DOHH2 (cell line): ENCODE results near the gene MRPS11.
"Not testable (repeated sequence)": the region's sequence is repeated elsewhere in the genome, so short reads cannot be mapped to it uniquely, and the experiment has no call there.

ENCODE experiments used
- H3F3A ChIP-seq: fragments of 200-600 bp; sonication (generic), shearing (Covaris generic); 2 replicates; pipeline ENCODE4 v1.6.0; 2016; ENCODE audit warnings: antibody characterized with exemption, mild to moderate bottlenecking; ENCODE audit not compliant: control insufficient read depth, insufficient read depth
- H3K27ac ChIP-seq: fragments of 200-600 bp; sonication (generic); 2 replicates; pipeline ENCODE4 v1.5.1; 2014; ENCODE audit warnings: low read depth, mild to moderate bottlenecking, low read length, moderate library complexity
- H3K27me3 ChIP-seq: fragments of 200-600 bp; sonication (generic); 2 replicates; pipeline ENCODE4 v1.6.1; 2014; ENCODE audit warnings: mild to moderate bottlenecking, low read length, mixed read lengths; ENCODE audit not compliant: control insufficient read depth
- H3K36me3 ChIP-seq: fragments of 200-600 bp; sonication (generic); 2 replicates; pipeline ENCODE4 v1.6.1; 2014; ENCODE audit warnings: mild to moderate bottlenecking, low read length, moderate library complexity, mixed read lengths; ENCODE audit not compliant: control insufficient read depth
- H3K4me1 ChIP-seq: fragments of 200-600 bp; sonication (generic); 2 replicates; pipeline ENCODE4 v1.6.1; 2014; ENCODE audit warnings: mild to moderate bottlenecking, low read length, mixed read lengths; ENCODE audit not compliant: control insufficient read depth
- H3K4me2 ChIP-seq: fragments of 200-600 bp; sonication (generic); 2 replicates; pipeline ENCODE4 v1.6.0; 2014; ENCODE audit warnings: mild to moderate bottlenecking, low read length, moderate library complexity
- H3K4me3 ChIP-seq: fragments of 200-600 bp; sonication (generic); 2 replicates; pipeline ENCODE4 v1.5.1; 2014; ENCODE audit warnings: mild to moderate bottlenecking, low read length, mixed read lengths
- H3K79me2 ChIP-seq: fragments of 200-600 bp; sonication (generic); 2 replicates; pipeline ENCODE4 v1.6.1; 2014; ENCODE audit warnings: mild to moderate bottlenecking, low read length, mixed read lengths; ENCODE audit not compliant: control insufficient read depth
- H3K9me2 ChIP-seq: fragments of 200-600 bp; sonication (generic); replicated peaks from 2 replicates; pipeline ENCODE4 v1.6.1; 2014; ENCODE audit warnings: mild to moderate bottlenecking, low read length, mixed read lengths; ENCODE audit not compliant: control insufficient read depth
- H3K9me3 ChIP-seq: fragments of 200-600 bp; sonication (generic); 2 replicates; pipeline ENCODE4 v1.6.1; 2014; ENCODE audit warnings: antibody characterized with exemption, low read length, mixed read lengths; ENCODE audit not compliant: control insufficient read depth, insufficient read depth
- H4K20me1 ChIP-seq: fragments of 200-600 bp; sonication (generic); 2 replicates; pipeline ENCODE4 v1.6.0; 2014; ENCODE audit warnings: low read depth, mild to moderate bottlenecking, antibody characterized with exemption, low read length, moderate library complexity; ENCODE audit not compliant: control insufficient read depth, insufficient read depth
- EZH2phosphoT487 ChIP-seq: fragments of 200-600 bp; sonication (generic); IDR thresholded peaks from 2 replicates; pipeline ENCODE4 v1.6.1; 2017; ENCODE audit warnings: borderline replicate concordance, mild to moderate bottlenecking, antibody characterized with exemption, low read length, moderate library complexity, mixed read lengths
- TF ChIP-seq, protein P1 (sequence below): fragments of 200-600 bp; sonication (generic); IDR thresholded peaks from one replicate; pipeline ENCODE4 v1.5.1; 2014; ENCODE audit warnings: antibody characterized with exemption, mild to moderate bottlenecking, low read depth, low read length; ENCODE audit not compliant: poor library complexity, severe bottlenecking

Gene MRPS11

GRCh38 chr15:88513195-88513594, 45.7 kb downstream of the MRPS11 start:
- Histone ChIP-seq H3K27me3 (no peaks in the 10 kb centered on the region), H3K79me2 (no peaks in the 10 kb centered on the region), H3K9me2 (no peaks in the 10 kb centered on the region), H4K20me1 (no peaks in the 10 kb centered on the region), H3K4me2 (no peak overlapping the region), H3F3A (no peaks in the 10 kb centered on the region), H3K36me3 (peaks cover 5% of the 10 kb centered on the region; the same call in 1 of the 2 replicates), H3K4me1 (peaks cover 7% of the 10 kb centered on the region), H3K4me3 (no peak overlapping the region), H3K27ac (no peak overlapping the region), H3K9me3 (no peaks in the 10 kb centered on the region)
- TF ChIP-seq EZH2phosphoT487 = no peak
- TF ChIP-seq, protein P1, sequence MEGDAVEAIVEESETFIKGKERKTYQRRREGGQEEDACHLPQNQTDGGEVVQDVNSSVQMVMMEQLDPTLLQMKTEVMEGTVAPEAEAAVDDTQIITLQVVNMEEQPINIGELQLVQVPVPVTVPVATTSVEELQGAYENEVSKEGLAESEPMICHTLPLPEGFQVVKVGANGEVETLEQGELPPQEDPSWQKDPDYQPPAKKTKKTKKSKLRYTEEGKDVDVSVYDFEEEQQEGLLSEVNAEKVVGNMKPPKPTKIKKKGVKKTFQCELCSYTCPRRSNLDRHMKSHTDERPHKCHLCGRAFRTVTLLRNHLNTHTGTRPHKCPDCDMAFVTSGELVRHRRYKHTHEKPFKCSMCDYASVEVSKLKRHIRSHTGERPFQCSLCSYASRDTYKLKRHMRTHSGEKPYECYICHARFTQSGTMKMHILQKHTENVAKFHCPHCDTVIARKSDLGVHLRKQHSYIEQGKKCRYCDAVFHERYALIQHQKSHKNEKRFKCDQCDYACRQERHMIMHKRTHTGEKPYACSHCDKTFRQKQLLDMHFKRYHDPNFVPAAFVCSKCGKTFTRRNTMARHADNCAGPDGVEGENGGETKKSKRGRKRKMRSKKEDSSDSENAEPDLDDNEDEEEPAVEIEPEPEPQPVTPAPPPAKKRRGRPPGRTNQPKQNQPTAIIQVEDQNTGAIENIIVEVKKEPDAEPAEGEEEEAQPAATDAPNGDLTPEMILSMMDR = no peak

GRCh38 chr15:88518903-88519302, 51.4 kb downstream of the MRPS11 start:
- H3K36me3 ChIP-seq = no peaks in the 10 kb centered on the region
- H3K9me2 ChIP-seq = no peaks in the 10 kb centered on the region
- TF ChIP-seq, protein P1 = no peak
- TF ChIP-seq EZH2phosphoT487 = no peak
- H3K9me3 ChIP-seq = no peaks in the 10 kb centered on the region
- no peaks in the 10 kb centered on the region for H4K20me1 ChIP-seq
- H3K79me2 ChIP-seq = no peaks in the 10 kb centered on the region
- H3K27ac ChIP-seq = no peak overlapping the region
- H3K4me2 ChIP-seq = no peak overlapping the region
- H3K27me3 ChIP-seq = no peaks in the 10 kb centered on the region
- no peaks in the 10 kb centered on the region for H3F3A ChIP-seq
- H3K4me1 ChIP-seq = no peaks in the 10 kb centered on the region
- no peak overlapping the region for H3K4me3 ChIP-seq

GRCh38 chr15:88524094-88524493, 56.6 kb downstream of the MRPS11 start:
- not testable (repeated sequence) for H3K79me2 ChIP-seq, H3F3A ChIP-seq, H3K27me3 ChIP-seq, H3K4me1 ChIP-seq, H4K20me1 ChIP-seq, H3K27ac ChIP-seq, H3K4me3 ChIP-seq, H3K9me3 ChIP-seq, H3K4me2 ChIP-seq, H3K9me2 ChIP-seq
- peaks cover 28% of the 10 kb centered on the region for H3K36me3 ChIP-seq

GRCh38 chr15:88525418-88525817, 57.9 kb downstream of the MRPS11 start:
- Histone ChIP-seq H4K20me1 (no peaks in the 10 kb centered on the region), H3K9me3 (no peaks in the 10 kb centered on the region), H3K4me2 (no peak overlapping the region), H3K4me1 (no peaks in the 10 kb centered on the region), H3K79me2 (no peaks in the 10 kb centered on the region), H3K27me3 (no peaks in the 10 kb centered on the region), H3K27ac (no peak overlapping the region), H3K9me2 (no peaks in the 10 kb centered on the region), H3F3A (no peaks in the 10 kb centered on the region), H3K4me3 (no peak overlapping the region), H3K36me3 (peaks cover 40% of the 10 kb centered on the region)
- no peak for TF ChIP-seq EZH2phosphoT487
- TF ChIP-seq, protein P1 = no peak
